SK-N-SH (cell line): ENCODE results near the gene SUPT7L. TPM values are rescaled to one million over a fixed set of nuclear protein-coding genes. Genes with fewer than 3 reads are reported as not detected.

Source experiments
- CTCF ChIA-PET: fragments of 300-600, 350-600 bp; formaldehyde crosslinking; extraction: SDS; loops from one replicate; lab custom pipeline; 2021; lab: Yijun Ruan, JAX
- POLR2A ChIA-PET: fragments of 350-600 bp; sonication (Branson Sonifier 250); formaldehyde crosslinking; extraction: SDS; loops from one replicate; lab custom pipeline; 2020; ENCODE audit warnings: antibody characterized with exemption, inconsistent platforms; lab: Yijun Ruan, JAX
- DNase-seq: peaks from one replicate; pipeline ENCODE4 v3.0.0; 2012
- H2AFZ ChIP-seq: fragments of 200-600 bp; sonication (generic); 2 replicates; pipeline ENCODE4 v1.8.1; 2016; ENCODE audit warnings: antibody characterized with exemption, mild to moderate bottlenecking, low read depth
- H3F3A ChIP-seq: fragments of 200-600 bp; sonication (generic); replicated peaks from 2 replicates; pipeline ENCODE3; 2016; ENCODE audit warnings: antibody characterized with exemption, mild to moderate bottlenecking; ENCODE audit not compliant: insufficient read depth
- H3K27ac ChIP-seq, 2 experiments: fragments of 200-500 bp in 1 of 2; fragments of 200-600 bp in 1 of 2; sonication (Bioruptor generic) in 1 of 2; sonication (generic), shearing (Covaris generic) in 1 of 2; 2 replicates each; pipeline versions ENCODE4 v1.5.1 to v1.6.1; 2014 to 2016; ENCODE audit warnings: low read depth in 2 of 2, inconsistent platforms in 1 of 2, low read length in 1 of 2, mild to moderate bottlenecking in 1 of 2, mixed read lengths in 1 of 2
- H3K27me3 ChIP-seq: fragments of 200-600 bp; sonication (generic), shearing (Covaris generic); 2 replicates; pipeline ENCODE4 v1.6.1; 2016; ENCODE audit warnings: mixed run types; ENCODE audit not compliant: insufficient read depth
- H3K36me3 ChIP-seq, 2 experiments: fragments of 200-500 bp in 1 of 2; fragments of 200-600 bp in 1 of 2; sonication (Bioruptor generic) in 1 of 2; sonication (generic) in 1 of 2; replicated peaks in 1 of 2; 2 replicates each; pipeline versions ENCODE3 to v1.5.1; 2014 to 2016; ENCODE audit warnings: low read length in 1 of 2, mild to moderate bottlenecking in 1 of 2; ENCODE audit not compliant: insufficient read depth in 2 of 2, control insufficient read depth in 1 of 2
- H3K4me1 ChIP-seq, 2 experiments: fragments of 200-500 bp in 1 of 2; fragments of 200-600 bp in 1 of 2; sonication (Bioruptor generic) in 1 of 2; sonication (generic), shearing (Covaris generic) in 1 of 2; 2 replicates each; pipeline versions ENCODE4 v1.5.1 to v1.6.1; 2014 to 2016; ENCODE audit warnings: low read depth in 1 of 2, low read length in 1 of 2, mixed run types in 1 of 2; ENCODE audit not compliant: insufficient read depth in 2 of 2, control insufficient read depth in 1 of 2
- H3K4me2 ChIP-seq: fragments of 200-600 bp; sonication (generic), shearing (Covaris generic); 2 replicates; pipeline ENCODE4 v1.6.1; 2017; ENCODE audit warnings: mixed run types
- H3K4me3 ChIP-seq, 2 experiments: fragments of 200-500 bp in 1 of 2; fragments of 200-600 bp in 1 of 2; sonication (Bioruptor generic) in 1 of 2; sonication (generic), shearing (Covaris generic) in 1 of 2; 2 replicates each; pipeline versions ENCODE4 v1.5.1 to v1.8.1; 2014 to 2016; ENCODE audit warnings: low read depth in 2 of 2, inconsistent platforms in 1 of 2, low read length in 1 of 2, mild to moderate bottlenecking in 1 of 2, mixed read lengths in 1 of 2, moderate library complexity in 1 of 2
- H3K79me2 ChIP-seq: fragments of 200-600 bp; sonication (generic); 2 replicates; pipeline ENCODE4 v1.8.1; 2017; ENCODE audit warnings: mild to moderate bottlenecking; ENCODE audit not compliant: insufficient read depth
- H3K9ac ChIP-seq: fragments of 200-600 bp; sonication (generic); 2 replicates; pipeline ENCODE4 v1.6.1; 2017; ENCODE audit warnings: mixed run types
- H3K9me2 ChIP-seq: fragments of 200-600 bp; sonication (generic); 2 replicates; pipeline ENCODE4 v1.6.1; 2017; ENCODE audit warnings: mixed run types
- H3K9me3 ChIP-seq: fragments of 200-600 bp; sonication (generic); 2 replicates; pipeline ENCODE4 v1.6.1; 2017; ENCODE audit warnings: mixed run types, mild to moderate bottlenecking, moderate library complexity
- H4K20me1 ChIP-seq: fragments of 200-600 bp; sonication (generic); 2 replicates; pipeline ENCODE4 v1.6.1; 2017; ENCODE audit warnings: mild to moderate bottlenecking, mixed run types; ENCODE audit not compliant: insufficient read depth
- ELF1 ChIP-seq: IDR thresholded peaks from 2 replicates; pipeline ENCODE4 v1.4.0; 2012
- EP300 ChIP-seq, 2 experiments: IDR thresholded peaks; 2 replicates each; pipeline versions ENCODE4 v1.4.0 to v1.6.1; 2012; ENCODE audit warnings: borderline replicate concordance in 1 of 2, low read depth in 1 of 2, low read length in 1 of 2
- EZH2phosphoT487 ChIP-seq: fragments of 200-600 bp; sonication (generic); IDR thresholded peaks from 2 replicates; pipeline ENCODE4 v1.6.1; 2017; ENCODE audit warnings: low read depth, mixed run types, mild to moderate bottlenecking, antibody characterized with exemption, moderate library complexity, borderline replicate concordance
- FOSL2 ChIP-seq: IDR thresholded peaks from 2 replicates; pipeline ENCODE4 v1.4.0; 2012; ENCODE audit warnings: low read depth, mild to moderate bottlenecking, moderate library complexity, borderline replicate concordance
- FOXJ3 ChIP-seq: sonication (generic); formaldehyde crosslinking; IDR thresholded peaks from 2 replicates; pipeline ENCODE4 v1.5.1; 2020; ENCODE audit warnings: mild to moderate bottlenecking, missing genetic modification reagents
- FOXM1 ChIP-seq: IDR thresholded peaks from 2 replicates; pipeline ENCODE4 v1.4.0; 2012; ENCODE audit warnings: low read depth, mild to moderate bottlenecking
- GATA2 ChIP-seq: sonication (generic); formaldehyde crosslinking; IDR thresholded peaks from 2 replicates; pipeline ENCODE4 v1.5.0; 2020; ENCODE audit warnings: mild to moderate bottlenecking, missing genetic modification reagents
- IRF3 ChIP-seq: fragments of 150-350 bp; IDR thresholded peaks from 2 replicates; pipeline ENCODE4 v1.6.1; 2016; ENCODE audit warnings: mild to moderate bottlenecking, low read depth, low read length
- MEF2A ChIP-seq: IDR thresholded peaks from 2 replicates; pipeline ENCODE4 v1.4.0; 2012; ENCODE audit warnings: low read depth, borderline replicate concordance
- MXI1 ChIP-seq: IDR thresholded peaks from 2 replicates; pipeline ENCODE4 v1.6.1; 2012; ENCODE audit warnings: mild to moderate bottlenecking, low read depth, low read length, improper control_type of control experiment
- NFIC ChIP-seq: IDR thresholded peaks from 2 replicates; pipeline ENCODE4 v1.4.0; 2012; ENCODE audit warnings: borderline replicate concordance
- RAD21 ChIP-seq: IDR thresholded peaks from 2 replicates; pipeline ENCODE4 v1.6.1; 2012; ENCODE audit warnings: mild to moderate bottlenecking, low read length
- RCOR1 ChIP-seq: fragments of 150-350 bp; IDR thresholded peaks from 2 replicates; pipeline ENCODE4 v1.6.1; 2017; ENCODE audit warnings: antibody characterized with exemption, low read length
- RFX5 ChIP-seq: IDR thresholded peaks from 2 replicates; pipeline ENCODE4 v1.6.1; 2012; ENCODE audit warnings: mild to moderate bottlenecking, improper control_type of control experiment, low read length
- SIN3A ChIP-seq: IDR thresholded peaks from 2 replicates; pipeline ENCODE4 v1.6.1; 2012; ENCODE audit warnings: low read depth, mild to moderate bottlenecking, low read length, moderate library complexity, borderline replicate concordance
- SMC3 ChIP-seq: IDR thresholded peaks from 2 replicates; pipeline ENCODE4 v1.6.1; 2012; ENCODE audit warnings: low read depth, low read length, improper control_type of control experiment
- WGBS: methylation state at CpG from one replicate; pipeline ENCODE4 v1.1.6; 2017; ENCODE audit warnings: low lambda C conversion rate; 5-methylcytosine and 5-hydroxymethylcytosine counted together
- polyA plus RNA-seq, 3 experiments: library from polyadenylated mRNA; depleted of rRNA; stranded (reverse); fragments of >200 nt; gene quantifications; 2 replicates each; pipeline ENCODE4 v1.2.3, GENCODE V29; 2012
- TF ChIP-seq, protein P1 (sequence below): IDR thresholded peaks from 2 replicates; pipeline ENCODE4 v1.6.1; 2012; ENCODE audit warnings: mild to moderate bottlenecking, low read depth, low read length, moderate library complexity
- TF ChIP-seq, protein P2 (sequence below): IDR thresholded peaks from 2 replicates; pipeline ENCODE4 v1.4.0; 2012; ENCODE audit warnings: low read depth
- TF ChIP-seq, protein P3 (sequence below): IDR thresholded peaks from 2 replicates; pipeline ENCODE4 v1.4.0; 2012; ENCODE audit warnings: low read depth, borderline replicate concordance
- TF ChIP-seq, protein P4 (sequence below): fragments of 150-350 bp; IDR thresholded peaks from 2 replicates; pipeline ENCODE4 v1.6.1; 2017; ENCODE audit warnings: antibody characterized with exemption, low read length, low read depth, borderline replicate concordance
- TF ChIP-seq, protein P5 (sequence below): IDR thresholded peaks from 2 replicates; pipeline ENCODE4; 2012

The SUPT7L gene
- polyA plus RNA-seq (2012; rRNA removed): 49.7 and 69.3 TPM in 2 replicates
- 28.3 and 33.5 TPM in 2 replicates for polyA plus RNA-seq (2012; cell fraction: cytosol; rRNA removed)
- 135 and 184 TPM in 2 replicates for polyA plus RNA-seq (2012; cell fraction: nucleus; rRNA removed)

GRCh38 chr2:27663285-27664153 lies at the start of gene SUPT7L, which contains the start of gene SLC4A1AP:
SUPT7L (minus strand) TSS chr2:27663614; CDS start chr2:27662192, 1,422 bp downstream.
SLC4A1AP (plus strand) TSS chr2:27663889; CDS start chr2:27663915, 26 bp downstream.
- peak within 1 kb of the TSS; percentile 99 for H3K4me2 ChIP-seq
- ChIA-PET POLR2A (interaction anchor here (0.6 to 1.8 kb wide), 6 partner anchors 18 to 254 kb away, joined by 3 to 10 read pairs (median 4); partner anchors contain the start of genes CCDC121, GPN1, NRBP1 and PPM1G), CTCF (interaction anchor here (0.6 to 8.1 kb wide), 8 partner anchors 17 to 539 kb away, joined by 3 to 146 read pairs (median 4); no protein-coding TSS in a partner anchor)
- peak within 1 kb of the TSS; percentile 91 to 99 for H3K4me3 ChIP-seq
- no peaks in the 10 kb centered on the region for H3K9me3 ChIP-seq
- peak within 1 kb of the TSS; percentile 92 to 100 for H3K27ac ChIP-seq
- H3K4me1 ChIP-seq: peaks cover 16 to 24% of the 10 kb centered on the region in 2 experiments; a peak in 3 of 4 replicates
- H3K27me3 ChIP-seq: no peaks in the 10 kb centered on the region
- peaks cover 40 to 51% of the 10 kb centered on the region in 2 experiments for H3K36me3 ChIP-seq
- no peaks in the 10 kb centered on the region for H4K20me1 ChIP-seq
- peak within 1 kb of the TSS; percentile 85 for H3K9ac ChIP-seq
- DNase-seq: peak; percentile 85
- 0% methylated on average over 52 of the region's 56 CpGs for WGBS
- no peaks in the 10 kb centered on the region for H3K9me2 ChIP-seq
- H2AFZ ChIP-seq: peak within 1 kb of the TSS; percentile 93
- no peaks in the 10 kb centered on the region for H3F3A ChIP-seq
- peaks cover 58% of the 10 kb centered on the region for H3K79me2 ChIP-seq
- TF ChIP-seq EZH2phosphoT487 (no peak), SIN3A (peak; percentile 72; the same call in 1 of the 2 replicates), FOXM1 (peak; percentile 53; the same call in 1 of the 2 replicates), IRF3 (peak; percentile 27; the same call in 1 of the 2 replicates), RFX5 (0 out of 2 replicates have a peak, but pooled peaks have one; percentile 12), RAD21 (no peak), MXI1 (peak; percentile 77), NFIC (no peak; the same call in 1 of the 2 replicates), GATA2 (CRISPR knock-in tag) (peak; percentile 75), FOSL2 (no peak; the same call in 1 of the 2 replicates), SMC3 (no peak), ELF1 (peak; percentile 49; the same call in 1 of the 2 replicates), FOXJ3 (CRISPR knock-in tag) (peak; percentile 60; the same call in 1 of the 2 replicates), EP300 (IDR thresholded peaks at IDR 0.05; ENCODE audit: borderline replicate concordance in 1 of 2, low read depth in 1 of 2, low read length in 1 of 2) (no peak), RCOR1 (peak; percentile 2; the same call in 1 of the 2 replicates), MEF2A (no peak)
- TF ChIP-seq, protein P1, sequence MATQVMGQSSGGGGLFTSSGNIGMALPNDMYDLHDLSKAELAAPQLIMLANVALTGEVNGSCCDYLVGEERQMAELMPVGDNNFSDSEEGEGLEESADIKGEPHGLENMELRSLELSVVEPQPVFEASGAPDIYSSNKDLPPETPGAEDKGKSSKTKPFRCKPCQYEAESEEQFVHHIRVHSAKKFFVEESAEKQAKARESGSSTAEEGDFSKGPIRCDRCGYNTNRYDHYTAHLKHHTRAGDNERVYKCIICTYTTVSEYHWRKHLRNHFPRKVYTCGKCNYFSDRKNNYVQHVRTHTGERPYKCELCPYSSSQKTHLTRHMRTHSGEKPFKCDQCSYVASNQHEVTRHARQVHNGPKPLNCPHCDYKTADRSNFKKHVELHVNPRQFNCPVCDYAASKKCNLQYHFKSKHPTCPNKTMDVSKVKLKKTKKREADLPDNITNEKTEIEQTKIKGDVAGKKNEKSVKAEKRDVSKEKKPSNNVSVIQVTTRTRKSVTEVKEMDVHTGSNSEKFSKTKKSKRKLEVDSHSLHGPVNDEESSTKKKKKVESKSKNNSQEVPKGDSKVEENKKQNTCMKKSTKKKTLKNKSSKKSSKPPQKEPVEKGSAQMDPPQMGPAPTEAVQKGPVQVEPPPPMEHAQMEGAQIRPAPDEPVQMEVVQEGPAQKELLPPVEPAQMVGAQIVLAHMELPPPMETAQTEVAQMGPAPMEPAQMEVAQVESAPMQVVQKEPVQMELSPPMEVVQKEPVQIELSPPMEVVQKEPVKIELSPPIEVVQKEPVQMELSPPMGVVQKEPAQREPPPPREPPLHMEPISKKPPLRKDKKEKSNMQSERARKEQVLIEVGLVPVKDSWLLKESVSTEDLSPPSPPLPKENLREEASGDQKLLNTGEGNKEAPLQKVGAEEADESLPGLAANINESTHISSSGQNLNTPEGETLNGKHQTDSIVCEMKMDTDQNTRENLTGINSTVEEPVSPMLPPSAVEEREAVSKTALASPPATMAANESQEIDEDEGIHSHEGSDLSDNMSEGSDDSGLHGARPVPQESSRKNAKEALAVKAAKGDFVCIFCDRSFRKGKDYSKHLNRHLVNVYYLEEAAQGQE: peak; percentile 76
- TF ChIP-seq, protein P2, sequence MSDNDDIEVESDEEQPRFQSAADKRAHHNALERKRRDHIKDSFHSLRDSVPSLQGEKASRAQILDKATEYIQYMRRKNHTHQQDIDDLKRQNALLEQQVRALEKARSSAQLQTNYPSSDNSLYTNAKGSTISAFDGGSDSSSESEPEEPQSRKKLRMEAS: peak; percentile 78
- TF ChIP-seq, protein P3, sequence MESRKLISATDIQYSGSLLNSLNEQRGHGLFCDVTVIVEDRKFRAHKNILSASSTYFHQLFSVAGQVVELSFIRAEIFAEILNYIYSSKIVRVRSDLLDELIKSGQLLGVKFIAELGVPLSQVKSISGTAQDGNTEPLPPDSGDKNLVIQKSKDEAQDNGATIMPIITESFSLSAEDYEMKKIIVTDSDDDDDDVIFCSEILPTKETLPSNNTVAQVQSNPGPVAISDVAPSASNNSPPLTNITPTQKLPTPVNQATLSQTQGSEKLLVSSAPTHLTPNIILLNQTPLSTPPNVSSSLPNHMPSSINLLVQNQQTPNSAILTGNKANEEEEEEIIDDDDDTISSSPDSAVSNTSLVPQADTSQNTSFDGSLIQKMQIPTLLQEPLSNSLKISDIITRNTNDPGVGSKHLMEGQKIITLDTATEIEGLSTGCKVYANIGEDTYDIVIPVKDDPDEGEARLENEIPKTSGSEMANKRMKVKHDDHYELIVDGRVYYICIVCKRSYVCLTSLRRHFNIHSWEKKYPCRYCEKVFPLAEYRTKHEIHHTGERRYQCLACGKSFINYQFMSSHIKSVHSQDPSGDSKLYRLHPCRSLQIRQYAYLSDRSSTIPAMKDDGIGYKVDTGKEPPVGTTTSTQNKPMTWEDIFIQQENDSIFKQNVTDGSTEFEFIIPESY: no peak
- TF ChIP-seq, protein P4, sequence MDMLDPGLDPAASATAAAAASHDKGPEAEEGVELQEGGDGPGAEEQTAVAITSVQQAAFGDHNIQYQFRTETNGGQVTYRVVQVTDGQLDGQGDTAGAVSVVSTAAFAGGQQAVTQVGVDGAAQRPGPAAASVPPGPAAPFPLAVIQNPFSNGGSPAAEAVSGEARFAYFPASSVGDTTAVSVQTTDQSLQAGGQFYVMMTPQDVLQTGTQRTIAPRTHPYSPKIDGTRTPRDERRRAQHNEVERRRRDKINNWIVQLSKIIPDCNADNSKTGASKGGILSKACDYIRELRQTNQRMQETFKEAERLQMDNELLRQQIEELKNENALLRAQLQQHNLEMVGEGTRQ: no peak
- TF ChIP-seq, protein P5, sequence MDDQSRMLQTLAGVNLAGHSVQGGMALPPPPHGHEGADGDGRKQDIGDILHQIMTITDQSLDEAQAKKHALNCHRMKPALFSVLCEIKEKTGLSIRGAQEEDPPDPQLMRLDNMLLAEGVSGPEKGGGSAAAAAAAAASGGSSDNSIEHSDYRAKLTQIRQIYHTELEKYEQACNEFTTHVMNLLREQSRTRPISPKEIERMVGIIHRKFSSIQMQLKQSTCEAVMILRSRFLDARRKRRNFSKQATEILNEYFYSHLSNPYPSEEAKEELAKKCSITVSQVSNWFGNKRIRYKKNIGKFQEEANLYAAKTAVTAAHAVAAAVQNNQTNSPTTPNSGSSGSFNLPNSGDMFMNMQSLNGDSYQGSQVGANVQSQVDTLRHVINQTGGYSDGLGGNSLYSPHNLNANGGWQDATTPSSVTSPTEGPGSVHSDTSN: peak; percentile 10; the same call in 1 of the 2 replicates
